ENCODE data around the gene STPG2.

STPG2 gene

DNA sequence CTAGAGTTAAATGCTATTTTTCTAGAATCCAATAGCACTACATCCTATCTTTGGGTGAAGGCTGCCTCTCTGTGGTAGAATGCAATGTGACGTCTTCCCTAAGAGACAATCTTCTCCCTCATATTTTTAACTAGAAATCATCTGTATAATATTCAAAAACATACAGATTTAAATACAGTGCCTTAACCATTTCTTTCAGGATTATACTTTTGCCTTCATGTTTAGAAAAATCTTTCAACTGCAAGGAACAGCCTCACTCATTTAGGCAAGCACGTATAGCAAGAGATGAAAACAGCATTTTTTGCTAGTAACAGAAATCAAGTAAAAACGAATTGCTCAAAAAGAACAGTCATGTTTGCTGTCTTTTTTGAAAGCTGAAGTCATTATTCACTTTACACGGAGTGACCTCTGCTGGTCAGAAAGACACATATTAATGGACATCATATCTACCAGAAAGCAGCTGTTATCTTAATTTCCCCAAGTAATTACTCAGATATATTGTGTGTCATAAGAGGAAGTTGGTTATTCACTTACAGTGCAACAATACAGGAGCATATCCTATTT, 422.3 kb downstream of the STPG2 start:
- H3K9ac ChIP-seq (ENCODE audit: low read length): no peak overlapping the region
- 0 out of 2 replicates have a peak, but pooled peaks cover 2% of the 10 kb centered on the region for H3K9me3 ChIP-seq (ENCODE audit: control insufficient read depth, insufficient read depth, low read depth, low read length)
- no peak overlapping the region for H3K27ac ChIP-seq (ENCODE audit: low read depth, low read length)
- H3K4me3 ChIP-seq (ENCODE audit: low read depth, low read length): no peak overlapping the region
- H3K4me1 ChIP-seq (ENCODE audit: control insufficient read depth, insufficient read depth, low read length): peaks cover 3% of the 10 kb centered on the region; the same call in 1 of the 2 replicates
- no peaks in the 10 kb centered on the region for H3K27me3 ChIP-seq (ENCODE audit: control insufficient read depth, insufficient read depth, low read length)
- H3K36me3 ChIP-seq (ENCODE audit: control insufficient read depth, insufficient read depth, low read length): no peaks in the 10 kb centered on the region

GRCh38 chr4:97691111-97691605, 452.1 kb downstream of the STPG2 start:
- Histone ChIP-seq H3K4me3 (ENCODE audit: low read depth, low read length) (no peak overlapping the region), H3K9me3 (ENCODE audit: control insufficient read depth, insufficient read depth, low read depth, low read length) (no peaks in the 10 kb centered on the region), H3K4me1 (ENCODE audit: control insufficient read depth, insufficient read depth, low read length) (no peaks in the 10 kb centered on the region), H3K27ac (ENCODE audit: low read depth, low read length) (no peak overlapping the region), H3K36me3 (ENCODE audit: control insufficient read depth, insufficient read depth, low read length) (no peaks in the 10 kb centered on the region), H3K27me3 (ENCODE audit: control insufficient read depth, insufficient read depth, low read length) (no peaks in the 10 kb centered on the region), H3K9ac (ENCODE audit: low read length) (no peak overlapping the region)

- Histone ChIP-seq H3K27ac (ENCODE audit: low read depth, low read length) (no peak overlapping the region), H3K4me1 (ENCODE audit: control insufficient read depth, insufficient read depth, low read length) (no peaks in the 10 kb centered on the region), H3K4me3 (ENCODE audit: low read depth, low read length) (no peak overlapping the region), H3K9ac (ENCODE audit: low read length) (no peak overlapping the region), H3K9me3 (ENCODE audit: control insufficient read depth, insufficient read depth, low read depth, low read length) (peaks cover 2% of the 10 kb centered on the region), H3K27me3 (ENCODE audit: control insufficient read depth, insufficient read depth, low read length) (no peaks in the 10 kb centered on the region), H3K36me3 (ENCODE audit: control insufficient read depth, insufficient read depth, low read length) (no peaks in the 10 kb centered on the region)
Observed at GRCh38 chr4:97670703-97671269, 472.5 kb downstream of the STPG2 start.

GRCh38 chr4:97665553-97665952, 477.7 kb downstream of the STPG2 start:
- Histone ChIP-seq H3K4me3 (ENCODE audit: low read depth, low read length) (no peak overlapping the region), H3K27me3 (ENCODE audit: control insufficient read depth, insufficient read depth, low read length) (no peaks in the 10 kb centered on the region), H3K9ac (ENCODE audit: low read length) (no peak overlapping the region), H3K27ac (ENCODE audit: low read depth, low read length) (no peak overlapping the region), H3K4me1 (ENCODE audit: control insufficient read depth, insufficient read depth, low read length) (no peaks in the 10 kb centered on the region), H3K9me3 (ENCODE audit: control insufficient read depth, insufficient read depth, low read depth, low read length) (peaks cover 14% of the 10 kb centered on the region), H3K36me3 (ENCODE audit: control insufficient read depth, insufficient read depth, low read length) (no peaks in the 10 kb centered on the region)

DNA sequence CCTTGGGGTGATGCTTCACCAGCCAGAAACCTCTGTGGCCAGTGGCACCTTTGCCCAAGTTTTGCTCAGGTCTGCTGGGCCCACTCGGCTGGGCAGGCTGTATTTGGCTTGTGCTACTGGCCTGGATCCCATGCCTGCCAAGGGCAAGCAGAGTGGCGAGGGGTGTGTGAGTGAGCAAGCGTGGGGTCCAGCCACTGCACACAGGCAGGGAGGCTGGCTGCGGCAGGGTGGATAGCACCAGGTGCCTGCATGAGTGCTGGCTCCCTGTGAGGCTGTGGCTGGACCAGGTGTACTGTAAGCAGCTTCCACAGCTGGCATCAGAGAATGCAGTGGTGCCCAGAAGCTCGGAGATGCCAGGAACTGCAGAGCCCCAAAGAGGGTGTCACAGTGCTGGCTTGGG, 478.5 kb downstream of the STPG2 start:
- peaks cover 14% of the 10 kb centered on the region for H3K9me3 ChIP-seq (ENCODE audit: control insufficient read depth, insufficient read depth, low read depth, low read length)
- H3K9ac ChIP-seq (ENCODE audit: low read length): no peak overlapping the region
- no peaks in the 10 kb centered on the region for H3K36me3 ChIP-seq (ENCODE audit: control insufficient read depth, insufficient read depth, low read length)
- no peak overlapping the region for H3K4me3 ChIP-seq (ENCODE audit: low read depth, low read length)
- H3K27me3 ChIP-seq (ENCODE audit: control insufficient read depth, insufficient read depth, low read length): no peaks in the 10 kb centered on the region
- H3K4me1 ChIP-seq (ENCODE audit: control insufficient read depth, insufficient read depth, low read length): no peaks in the 10 kb centered on the region
- H3K27ac ChIP-seq (ENCODE audit: low read depth, low read length): no peak overlapping the region

GRCh38 chr4:97662133-97662532, 481.1 kb downstream of the STPG2 start:
- no peaks in the 10 kb centered on the region for H3K27me3 ChIP-seq (ENCODE audit: control insufficient read depth, insufficient read depth, low read length)
- H3K9me3 ChIP-seq (ENCODE audit: control insufficient read depth, insufficient read depth, low read depth, low read length): peaks cover 14% of the 10 kb centered on the region
- H3K27ac ChIP-seq (ENCODE audit: low read depth, low read length): no peak overlapping the region
- no peak overlapping the region for H3K9ac ChIP-seq (ENCODE audit: low read length)
- H3K4me1 ChIP-seq (ENCODE audit: control insufficient read depth, insufficient read depth, low read length): no peaks in the 10 kb centered on the region
- H3K36me3 ChIP-seq (ENCODE audit: control insufficient read depth, insufficient read depth, low read length): no peaks in the 10 kb centered on the region
- no peak overlapping the region for H3K4me3 ChIP-seq (ENCODE audit: low read depth, low read length)

- Histone ChIP-seq H3K9ac (ENCODE audit: low read length) (no peak overlapping the region), H3K27me3 (ENCODE audit: control insufficient read depth, insufficient read depth, low read length) (no peaks in the 10 kb centered on the region), H3K9me3 (ENCODE audit: control insufficient read depth, insufficient read depth, low read depth, low read length) (no peaks in the 10 kb centered on the region), H3K4me1 (ENCODE audit: control insufficient read depth, insufficient read depth, low read length) (no peaks in the 10 kb centered on the region), H3K4me3 (ENCODE audit: low read depth, low read length) (no peak overlapping the region), H3K27ac (ENCODE audit: low read depth, low read length) (no peak overlapping the region), H3K36me3 (ENCODE audit: control insufficient read depth, insufficient read depth, low read length) (no peaks in the 10 kb centered on the region)
Observed at GRCh38 chr4:97656044-97656720, 487.1 kb downstream of the STPG2 start.

DNA sequence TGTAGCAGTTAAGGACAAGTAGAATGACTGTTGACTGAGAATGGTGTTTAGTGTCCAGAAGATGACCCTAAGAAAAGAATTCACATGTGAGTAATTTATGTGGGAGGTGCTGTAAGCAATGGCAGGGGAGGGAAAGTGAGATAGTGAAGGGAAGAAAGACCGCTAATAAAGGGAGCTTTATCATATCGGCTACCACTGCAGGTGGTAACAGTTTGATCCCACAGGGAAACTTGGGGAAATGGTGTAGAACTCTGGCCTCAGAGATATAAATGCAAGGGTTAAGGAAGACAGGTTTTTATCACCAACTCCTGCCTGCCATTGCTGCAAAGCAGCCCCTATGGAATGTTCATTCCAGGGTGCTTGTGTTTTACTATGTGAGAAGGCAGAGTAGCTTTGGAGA, 489.6 kb downstream of the STPG2 start:
- H3K9me3 ChIP-seq (ENCODE audit: control insufficient read depth, insufficient read depth, low read depth, low read length): no peaks in the 10 kb centered on the region
- H3K9ac ChIP-seq (ENCODE audit: low read length): no peak overlapping the region
- no peak overlapping the region for H3K27ac ChIP-seq (ENCODE audit: low read depth, low read length)
- H3K36me3 ChIP-seq (ENCODE audit: control insufficient read depth, insufficient read depth, low read length): no peaks in the 10 kb centered on the region
- no peaks in the 10 kb centered on the region for H3K27me3 ChIP-seq (ENCODE audit: control insufficient read depth, insufficient read depth, low read length)
- no peaks in the 10 kb centered on the region for H3K4me1 ChIP-seq (ENCODE audit: control insufficient read depth, insufficient read depth, low read length)
- no peak overlapping the region for H3K4me3 ChIP-seq (ENCODE audit: low read depth, low read length)

- Histone ChIP-seq H3K27ac (ENCODE audit: low read depth, low read length) (no peak overlapping the region), H3K27me3 (ENCODE audit: control insufficient read depth, insufficient read depth, low read length) (no peaks in the 10 kb centered on the region), H3K36me3 (ENCODE audit: control insufficient read depth, insufficient read depth, low read length) (no peaks in the 10 kb centered on the region), H3K9me3 (ENCODE audit: control insufficient read depth, insufficient read depth, low read depth, low read length) (no peaks in the 10 kb centered on the region), H3K4me3 (ENCODE audit: low read depth, low read length) (no peak overlapping the region), H3K9ac (ENCODE audit: low read length) (no peak overlapping the region), H3K4me1 (ENCODE audit: control insufficient read depth, insufficient read depth, low read length) (no peaks in the 10 kb centered on the region)
Observed at GRCh38 chr4:97646997-97647396, 496.3 kb downstream of the STPG2 start.

DNA sequence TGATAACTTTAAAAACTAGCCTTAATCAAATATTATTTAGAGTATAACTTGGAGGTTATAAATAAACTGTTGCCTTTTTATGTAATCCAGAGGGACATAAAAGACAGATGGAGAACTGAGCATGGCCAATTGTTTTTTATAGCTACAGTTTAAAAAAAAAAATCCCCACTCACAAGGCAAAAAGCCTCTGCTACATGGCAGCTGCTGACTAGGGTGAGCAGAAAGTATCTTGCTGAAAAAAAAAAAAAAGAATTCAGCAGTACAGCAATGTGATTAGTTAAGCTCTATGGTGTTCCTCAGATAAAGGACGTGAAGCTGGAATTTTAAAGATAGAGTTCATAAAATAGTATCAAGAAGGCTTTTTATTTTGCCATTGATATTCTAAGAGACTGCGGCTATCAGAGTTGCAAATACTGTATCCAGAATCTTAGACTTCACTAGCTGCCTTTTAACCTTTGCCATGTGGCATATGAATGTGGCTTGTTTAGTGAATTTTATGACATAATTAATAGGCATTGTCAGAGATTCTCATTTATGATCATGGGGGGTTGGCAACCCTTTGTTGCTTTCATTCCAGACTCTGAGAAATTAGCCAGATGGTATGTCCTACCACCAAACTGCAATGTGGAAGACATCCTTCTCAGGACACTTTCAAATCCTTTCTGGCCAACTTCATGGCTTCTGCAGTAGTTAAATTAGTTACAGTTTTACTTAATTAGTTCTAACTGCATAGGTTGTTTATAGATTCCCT, 498.0 kb downstream of the STPG2 start:
- Histone ChIP-seq H3K4me3 (ENCODE audit: low read depth, low read length) (no peak overlapping the region), H3K9me3 (ENCODE audit: control insufficient read depth, insufficient read depth, low read depth, low read length) (no peaks in the 10 kb centered on the region), H3K9ac (ENCODE audit: low read length) (no peak overlapping the region), H3K4me1 (ENCODE audit: control insufficient read depth, insufficient read depth, low read length) (no peaks in the 10 kb centered on the region), H3K36me3 (ENCODE audit: control insufficient read depth, insufficient read depth, low read length) (no peaks in the 10 kb centered on the region), H3K27ac (ENCODE audit: low read depth, low read length) (no peak overlapping the region), H3K27me3 (ENCODE audit: control insufficient read depth, insufficient read depth, low read length) (no peaks in the 10 kb centered on the region)

DNA sequence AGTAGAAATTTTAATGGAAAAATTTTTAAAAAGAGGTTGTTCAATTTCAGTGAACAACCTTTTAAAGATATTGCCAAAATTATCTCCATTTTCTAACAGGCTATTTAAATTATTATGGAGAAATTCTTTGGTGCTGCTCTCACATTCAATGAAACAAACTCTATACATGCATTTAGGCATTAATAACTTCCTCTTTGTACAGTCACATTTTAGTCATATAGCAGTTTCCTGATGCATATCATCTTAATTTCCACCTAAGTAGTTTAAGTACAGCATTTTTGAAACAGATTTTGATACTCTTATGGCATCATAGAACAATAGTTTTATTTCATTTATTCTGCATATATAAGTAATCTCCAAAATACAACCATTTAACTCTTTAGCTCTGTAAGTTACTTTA, 500.1 kb downstream of the STPG2 start:
- Histone ChIP-seq H3K27me3 (ENCODE audit: control insufficient read depth, insufficient read depth, low read length) (no peaks in the 10 kb centered on the region), H3K4me3 (ENCODE audit: low read depth, low read length) (no peak overlapping the region), H3K9me3 (ENCODE audit: control insufficient read depth, insufficient read depth, low read depth, low read length) (no peaks in the 10 kb centered on the region), H3K36me3 (ENCODE audit: control insufficient read depth, insufficient read depth, low read length) (no peaks in the 10 kb centered on the region), H3K9ac (ENCODE audit: low read length) (no peak overlapping the region), H3K4me1 (ENCODE audit: control insufficient read depth, insufficient read depth, low read length) (no peaks in the 10 kb centered on the region), H3K27ac (ENCODE audit: low read depth, low read length) (no peak overlapping the region)
